Measurements from ENCODE around the gene STK39. TPM values are rescaled to one million over a fixed set of nuclear protein-coding genes. Genes with fewer than 3 reads are reported as not detected.

Gene STK39
- total and polyA plus RNA-seq, 2 of the 4 experiments (the other 2 are of a cell fraction): 11.8 to 16.4 TPM

GRCh38 chr2:168143813-168144212 is 103.6 kb downstream of the STK39 start:
- in situ Hi-C loops (cut with MboI; ENCODE audit: low sequenced_read_pairs) (loop anchor here (25.0 kb wide), 1 partner anchor 743 kb away; the partner anchor contains the start of gene SPC25), intact Hi-C loops (cut with micrococcal nuclease) (no loop called here), dilution Hi-C loops (cut with HindIII; ENCODE audit: low sequenced_read_pairs, unreplicated experiment) (no loop called here)
- Histone ChIP-seq H3K9me1 (ENCODE audit: insufficient read depth, low read length) (peaks cover 7% of the 10 kb centered on the region), H4K20me1 (ENCODE audit: insufficient read depth, low read length) (no peaks in the 10 kb centered on the region), H2AFZ (replicated peaks; ENCODE audit: low read length, poor library complexity) (no peak overlapping the region), H3K4me3 (ENCODE audit: insufficient read depth, low read depth, low read length) (no peak overlapping the region), H2BK15ac (ENCODE audit: low read depth, low read length) (no peak overlapping the region), H2BK120ac (ENCODE audit: low read depth, low read length) (no peak overlapping the region), H3K14ac (replicated peaks; ENCODE audit: low read depth, low read length) (no peak overlapping the region), H4K5ac (ENCODE audit: low read depth, low read length) (no peak overlapping the region), H3K4me2 (ENCODE audit: low read depth, low read length) (no peak overlapping the region), H2AK9ac (replicated peaks; ENCODE audit: low read depth, low read length, poor library complexity) (no peak overlapping the region), H3K79me1 (ENCODE audit: low read depth in 1 of 2, low read length in 2 of 2) (peaks cover 6 to 30% of the 10 kb centered on the region in 2 experiments), H2BK20ac (ENCODE audit: low read depth, low read length) (no peak overlapping the region), H3K27me3 (ENCODE audit: control insufficient read depth, insufficient read depth, low read length) (no peaks in the 10 kb centered on the region), H2AK5ac (ENCODE audit: low read depth, low read length) (no peak overlapping the region), H4K91ac (ENCODE audit: insufficient read depth, low read depth, low read length) (no peak overlapping the region), H3K9ac (ENCODE audit: low read depth, low read length) (no peak overlapping the region), H4K8ac (ENCODE audit: low read depth in 2 of 2, low read length in 2 of 2) (no peak overlapping the region), H3K27ac (ENCODE audit: insufficient read depth, low read length) (no peak overlapping the region), H3K56ac (ENCODE audit: extremely low read depth, insufficient read depth, low read length) (no peak overlapping the region), H2BK5ac (ENCODE audit: low read depth, low read length, poor library complexity, severe bottlenecking) (no peak overlapping the region), H3K18ac (ENCODE audit: low read depth, low read length) (no peak overlapping the region), H3K4ac (ENCODE audit: low read depth, low read length) (no peak overlapping the region), H3K9me3 (ENCODE audit: control insufficient read depth, insufficient read depth, low read length) (no peaks in the 10 kb centered on the region), H3K36me3 (ENCODE audit: control insufficient read depth, insufficient read depth, low read length) (peaks cover 8% of the 10 kb centered on the region), H3K4me1 (ENCODE audit: control insufficient read depth, insufficient read depth, low read length) (peaks cover 3% of the 10 kb centered on the region), H3K23ac (ENCODE audit: low read depth, low read length) (no peak overlapping the region)
- TF ChIP-seq POLR2A (IDR thresholded peaks at IDR 0.05; ENCODE audit: low read depth, low read length): no peak
- no peak for TF ChIP-seq RFX5 (IDR thresholded peaks at IDR 0.05; ENCODE audit: low read depth, low read length)
- TF ChIP-seq NFE2L2 (IDR thresholded peaks at IDR 0.05; ENCODE audit: low read depth, low read length): no peak
- TF ChIP-seq RCOR1 (IDR thresholded peaks at IDR 0.05; ENCODE audit: insufficient replicate concordance, low read length): no peak
- no peak for TF ChIP-seq MAFK (IDR thresholded peaks at IDR 0.05; ENCODE audit: low read depth, low read length)
- TF ChIP-seq SMC3 (IDR thresholded peaks at IDR 0.05; ENCODE audit: low read depth, low read length): no peak
- no peak for TF ChIP-seq FOS (IDR thresholded peaks at IDR 0.05; ENCODE audit: low read depth, low read length)
- no peak for TF ChIP-seq CHD1 (IDR thresholded peaks at IDR 0.05; ENCODE audit: low read depth, low read length)
- TF ChIP-seq, protein P1, sequence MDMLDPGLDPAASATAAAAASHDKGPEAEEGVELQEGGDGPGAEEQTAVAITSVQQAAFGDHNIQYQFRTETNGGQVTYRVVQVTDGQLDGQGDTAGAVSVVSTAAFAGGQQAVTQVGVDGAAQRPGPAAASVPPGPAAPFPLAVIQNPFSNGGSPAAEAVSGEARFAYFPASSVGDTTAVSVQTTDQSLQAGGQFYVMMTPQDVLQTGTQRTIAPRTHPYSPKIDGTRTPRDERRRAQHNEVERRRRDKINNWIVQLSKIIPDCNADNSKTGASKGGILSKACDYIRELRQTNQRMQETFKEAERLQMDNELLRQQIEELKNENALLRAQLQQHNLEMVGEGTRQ (IDR thresholded peaks at IDR 0.05; ENCODE audit: low read depth, low read length): no peak
- TF ChIP-seq ELK1 (IDR thresholded peaks at IDR 0.05; ENCODE audit: borderline replicate concordance, low read depth, low read length): no peak
- no peak for TF ChIP-seq MAZ (IDR thresholded peaks at IDR 0.05; ENCODE audit: borderline replicate concordance, low read depth, low read length)
- no peak for TF ChIP-seq CTCF (conservative IDR thresholded peaks at IDR 0.05; ENCODE audit: low read depth, low read length)
- TF ChIP-seq MXI1 (IDR thresholded peaks at IDR 0.05; ENCODE audit: borderline replicate concordance, low read depth, low read length): no peak
- TF ChIP-seq BHLHE40 (IDR thresholded peaks at IDR 0.05; ENCODE audit: low read depth, low read length): no peak
- no peak for TF ChIP-seq RAD21 (IDR thresholded peaks at IDR 0.05; ENCODE audit: low read length)
- TF ChIP-seq CEBPB (IDR thresholded peaks at IDR 0.05; ENCODE audit: low read depth, low read length): no peak
- ChIA-PET CTCF (no interaction called here), POLR2A (ENCODE audit: unreplicated experiment) (no interaction called here)
- BruUV-seq (replicated peaks): no TSS peak
- DNase-seq: no peak
- 100% methylated on average over 2 of the region's 3 CpGs; no CpG with 5 or more reads in 1 of the 2 experiments for WGBS, 2 experiments (ENCODE audit: extremely low coverage in 2 of 2, insufficient read length in 1 of 2)
- ATAC-seq (ENCODE audit: low read depth): no peak
